GM12878 (cell line): ENCODE measurements around the gene TMEM259. TPM values are rescaled to one million over a fixed set of nuclear protein-coding genes. Genes with fewer than 3 reads are reported as not detected.

Experiments
- ATAC-seq: fragments of 200-7000 bp; cut with Tn5 transposase; 3 replicates; pipeline ENCODE4 v1.9.1; 2020; ENCODE audit warnings: mild to moderate bottlenecking, moderate library complexity
- BruUV-seq: library from RNA; stranded (reverse); fragments of 400-500 nt; replicated peaks from 2 replicates; lab custom pipeline; 2021; lab: Mats Ljungman, UMichigan
- CTCF ChIA-PET: fragments of 300-600 bp; sonication (Branson Sonifier 250); formaldehyde crosslinking; extraction: SDS; loops from one replicate; lab custom pipeline; 2021; ENCODE audit warnings: inconsistent platforms; lab: Yijun Ruan, JAX
- POLR2A ChIA-PET: fragments of 350-600 bp; formaldehyde crosslinking; extraction: SDS; loops from one replicate; lab custom pipeline; 2021; ENCODE audit warnings: inconsistent platforms; lab: Charles Lee
- RAD21 ChIA-PET: fragments of 300-600 bp; sonication (Branson Sonifier 250); formaldehyde crosslinking; loops from one replicate; lab custom pipeline; 2023; ENCODE audit warnings: antibody characterized with exemption; ENCODE audit not compliant: unreplicated experiment; lab: Charles Lee
- SMC1A ChIA-PET: fragments of 300-600 bp; sonication (Branson Sonifier 250); formaldehyde crosslinking; loops from one replicate; lab custom pipeline; 2023; ENCODE audit not compliant: unreplicated experiment, uncharacterized antibody; lab: Charles Lee
- DNase-seq: peaks from one replicate; pipeline ENCODE4 v3.0.0-alpha.2; 2011; ENCODE audit warnings: low read depth, low spot score
- FAIRE-seq: peaks from 3 replicates; lab custom pipeline; 2011; peaks lifted over from hg19 to GRCh38; lab: Jason Lieb, UNC
- H2AFZ ChIP-seq: 2 replicates; pipeline ENCODE4 v1.6.0; 2011; ENCODE audit warnings: low read depth, low read length, control low read depth; ENCODE audit not compliant: control insufficient read depth
- H3K27ac ChIP-seq: 2 replicates; pipeline ENCODE4 v1.5.1; 2011; ENCODE audit warnings: control low read depth; ENCODE audit not compliant: control insufficient read depth, insufficient read depth
- H3K27me3 ChIP-seq, 2 experiments: replicated peaks in 1 of 2; 2 replicates each; pipeline versions ENCODE4 v1.6.0 to v1.6.1; 2011; ENCODE audit warnings: low read length in 1 of 2; ENCODE audit not compliant: control insufficient read depth in 2 of 2, insufficient read depth in 2 of 2
- H3K36me3 ChIP-seq, 2 experiments: 2 replicates each; pipeline ENCODE4 v1.5.1; 2011; ENCODE audit warnings: low read length in 1 of 2; ENCODE audit not compliant: control insufficient read depth in 2 of 2, insufficient read depth in 2 of 2
- H3K4me1 ChIP-seq: 2 replicates; pipeline ENCODE4 v1.6.1; 2011; ENCODE audit warnings: mild to moderate bottlenecking, low read length, moderate library complexity, mixed read lengths; ENCODE audit not compliant: control insufficient read depth, insufficient read depth
- H3K4me2 ChIP-seq: 2 replicates; pipeline ENCODE4 v1.6.0; 2011; ENCODE audit warnings: control low read depth; ENCODE audit not compliant: control insufficient read depth, insufficient read depth
- H3K4me3 ChIP-seq: fragments of 200-600 bp; sonication (generic); 2 replicates; pipeline ENCODE4 v1.5.1; 2016
- H3K79me2 ChIP-seq: 2 replicates; pipeline ENCODE4 v1.6.0; 2011; ENCODE audit warnings: low read length; ENCODE audit not compliant: control insufficient read depth, insufficient read depth
- H3K9ac ChIP-seq: 2 replicates; pipeline ENCODE4 v1.8.0; 2011; ENCODE audit warnings: low read length, control low read depth, mixed read lengths; ENCODE audit not compliant: control insufficient read depth, insufficient read depth
- H3K9me3 ChIP-seq: replicated peaks from 3 replicates; pipeline ENCODE4 v1.5.1; 2011; ENCODE audit warnings: mild to moderate bottlenecking, low read length; ENCODE audit not compliant: control insufficient read depth, insufficient read depth
- H4K20me1 ChIP-seq: 2 replicates; pipeline ENCODE4 v1.6.0; 2011; ENCODE audit not compliant: control insufficient read depth, insufficient read depth
- KDM1A ChIP-seq: fragments of 200-600 bp; sonication (generic); IDR thresholded peaks from 2 replicates; pipeline ENCODE4 v1.6.1; 2016; ENCODE audit warnings: borderline replicate concordance
- MEF2A ChIP-seq: IDR thresholded peaks from 2 replicates; pipeline ENCODE4 v1.6.1; 2011; ENCODE audit warnings: low read depth, mild to moderate bottlenecking, low read length, moderate library complexity; ENCODE audit not compliant: insufficient read depth
- SMAD1 ChIP-seq: fragments of 450-650 bp; IDR thresholded peaks from 2 replicates; pipeline ENCODE4 v1.6.1; 2018; ENCODE audit warnings: mild to moderate bottlenecking, low read depth; ENCODE audit not compliant: partially characterized antibody
- SMAD5 ChIP-seq: IDR thresholded peaks from 2 replicates; pipeline ENCODE4 v1.6.1; 2016; ENCODE audit warnings: antibody characterized with exemption, low read depth
- SMC3 ChIP-seq: IDR thresholded peaks from 2 replicates; pipeline ENCODE4 v1.6.1; 2011; ENCODE audit warnings: low read length, improper control_type of control experiment, borderline replicate concordance
- SUZ12 ChIP-seq: fragments of 200-600 bp; sonication (generic); IDR thresholded peaks from one replicate; pipeline ENCODE4 v1.6.1; 2018; ENCODE audit warnings: antibody characterized with exemption, mild to moderate bottlenecking; ENCODE audit not compliant: unreplicated experiment
- WRNIP1 ChIP-seq: IDR thresholded peaks from 2 replicates; pipeline ENCODE4 v1.6.1; 2011; ENCODE audit warnings: low read depth, low read length, improper control_type of control experiment, borderline replicate concordance
- YY1 ChIP-seq: IDR thresholded peaks from 2 replicates; pipeline ENCODE4 v1.6.1; 2011; ENCODE audit warnings: low read depth, mild to moderate bottlenecking, low read length
- WGBS: methylation state at CpG from one replicate; pipeline ENCODE4 v1.1.6; 2016; ENCODE audit warnings: low lambda C conversion rate; ENCODE audit not compliant: insufficient replicate concordance, insufficient coverage; ENCODE audit errors: missing lambda C conversion rate; 5-methylcytosine and 5-hydroxymethylcytosine counted together
- in situ Hi-C: fragments of 300-500 bp; cut with MboI; formaldehyde crosslinking; loops from 9 replicates; pipeline ENCODE4 v1.14.3; 2018; ENCODE audit warnings: mixed read lengths
- intact Hi-C: fragments of 100-400 bp; cut with micrococcal nuclease; formaldehyde crosslinking; loops from one replicate; pipeline ENCODE4 v1.14.2; 2022; ENCODE audit not compliant: unreplicated experiment
- polyA plus RNA-seq, 11 experiments: library from polyadenylated mRNA; depleted of rRNA in 4 of 11; unstranded in 6 of 11; stranded (reverse) in 5 of 11; fragments of >200 nt; fragmentation: Nextera tagmentation in 4 of 11; fragmentation: Illumina TruSeq in 1 of 11; extraction: Ambion mirVana in 4 of 11; extraction: Trizol in 1 of 11; gene quantifications; 1 replicate in 1 of 11; 2 replicates in 10 of 11; pipeline versions ENCODE4 v1.2.1 to v1.2.3, GENCODE V29; 2011 to 2016; ENCODE audit warnings: inconsistent platforms in 2 of 11, missing spikeins in 2 of 11, low read depth in 1 of 11
- total RNA-seq, 4 experiments: library from RNA; depleted of rRNA in 3 of 4; stranded (reverse); fragments of >200 nt in 3 of 4; fragmentation: Illumina TruSeq in 1 of 4; extraction: Trizol in 1 of 4; gene quantifications; 2 replicates each; pipeline versions ENCODE4 v1.2.1 to v1.2.3, GENCODE V29; 2013 to 2021
- TF ChIP-seq, protein P1 (sequence below): fragments of 450-650 bp; formaldehyde crosslinking; IDR thresholded peaks from 2 replicates; pipeline ENCODE4 v1.4.0; 2020; ENCODE audit warnings: mild to moderate bottlenecking, moderate library complexity
- TF ChIP-seq, protein P2 (sequence below): fragments of 450-650 bp; IDR thresholded peaks from 2 replicates; pipeline ENCODE4 v1.6.1; 2016; ENCODE audit warnings: mild to moderate bottlenecking

Gene TMEM259
- total and polyA plus RNA-seq, 10 of the 15 experiments (the other 5 are each of a cell fraction or from before 2014, with no cell fraction given): 0.43 to 184 (median 62.0) TPM

DNA sequence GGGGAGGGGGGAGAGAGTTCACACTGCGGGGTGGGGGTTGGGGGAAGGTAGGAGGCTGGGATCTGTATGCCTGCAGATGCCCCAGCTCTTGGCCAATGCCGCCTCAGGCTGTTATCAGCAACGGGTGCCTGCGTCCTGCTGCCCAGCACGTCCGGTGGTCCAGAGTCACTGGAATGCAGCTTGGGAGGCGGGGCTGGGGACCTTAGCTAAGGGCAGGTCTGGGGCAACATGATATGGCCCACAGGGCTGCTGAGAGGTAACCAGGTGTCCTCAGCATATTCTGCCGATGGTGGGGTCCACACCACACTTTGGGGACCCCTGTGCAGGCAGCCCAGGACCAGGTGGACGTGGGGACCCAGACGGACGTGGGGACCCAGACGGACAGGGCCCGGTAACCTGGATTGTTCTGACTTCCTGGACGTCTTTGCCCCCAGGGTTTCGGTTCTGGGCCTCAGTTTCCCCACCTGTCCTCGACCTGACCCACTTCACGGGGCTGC lies 45.4 kb upstream of the TMEM259 start (continued):
- TF ChIP-seq, protein P1, sequence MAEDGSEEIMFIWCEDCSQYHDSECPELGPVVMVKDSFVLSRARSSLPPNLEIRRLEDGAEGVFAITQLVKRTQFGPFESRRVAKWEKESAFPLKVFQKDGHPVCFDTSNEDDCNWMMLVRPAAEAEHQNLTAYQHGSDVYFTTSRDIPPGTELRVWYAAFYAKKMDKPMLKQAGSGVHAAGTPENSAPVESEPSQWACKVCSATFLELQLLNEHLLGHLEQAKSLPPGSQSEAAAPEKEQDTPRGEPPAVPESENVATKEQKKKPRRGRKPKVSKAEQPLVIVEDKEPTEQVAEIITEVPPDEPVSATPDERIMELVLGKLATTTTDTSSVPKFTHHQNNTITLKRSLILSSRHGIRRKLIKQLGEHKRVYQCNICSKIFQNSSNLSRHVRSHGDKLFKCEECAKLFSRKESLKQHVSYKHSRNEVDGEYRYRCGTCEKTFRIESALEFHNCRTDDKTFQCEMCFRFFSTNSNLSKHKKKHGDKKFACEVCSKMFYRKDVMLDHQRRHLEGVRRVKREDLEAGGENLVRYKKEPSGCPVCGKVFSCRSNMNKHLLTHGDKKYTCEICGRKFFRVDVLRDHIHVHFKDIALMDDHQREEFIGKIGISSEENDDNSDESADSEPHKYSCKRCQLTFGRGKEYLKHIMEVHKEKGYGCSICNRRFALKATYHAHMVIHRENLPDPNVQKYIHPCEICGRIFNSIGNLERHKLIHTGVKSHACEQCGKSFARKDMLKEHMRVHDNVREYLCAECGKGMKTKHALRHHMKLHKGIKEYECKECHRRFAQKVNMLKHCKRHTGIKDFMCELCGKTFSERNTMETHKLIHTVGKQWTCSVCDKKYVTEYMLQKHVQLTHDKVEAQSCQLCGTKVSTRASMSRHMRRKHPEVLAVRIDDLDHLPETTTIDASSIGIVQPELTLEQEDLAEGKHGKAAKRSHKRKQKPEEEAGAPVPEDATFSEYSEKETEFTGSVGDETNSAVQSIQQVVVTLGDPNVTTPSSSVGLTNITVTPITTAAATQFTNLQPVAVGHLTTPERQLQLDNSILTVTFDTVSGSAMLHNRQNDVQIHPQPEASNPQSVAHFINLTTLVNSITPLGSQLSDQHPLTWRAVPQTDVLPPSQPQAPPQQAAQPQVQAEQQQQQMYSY (CRISPR knock-in tag): no peak
- TF ChIP-seq SUZ12 (no peak), SMAD1 (no peak)

DNA sequence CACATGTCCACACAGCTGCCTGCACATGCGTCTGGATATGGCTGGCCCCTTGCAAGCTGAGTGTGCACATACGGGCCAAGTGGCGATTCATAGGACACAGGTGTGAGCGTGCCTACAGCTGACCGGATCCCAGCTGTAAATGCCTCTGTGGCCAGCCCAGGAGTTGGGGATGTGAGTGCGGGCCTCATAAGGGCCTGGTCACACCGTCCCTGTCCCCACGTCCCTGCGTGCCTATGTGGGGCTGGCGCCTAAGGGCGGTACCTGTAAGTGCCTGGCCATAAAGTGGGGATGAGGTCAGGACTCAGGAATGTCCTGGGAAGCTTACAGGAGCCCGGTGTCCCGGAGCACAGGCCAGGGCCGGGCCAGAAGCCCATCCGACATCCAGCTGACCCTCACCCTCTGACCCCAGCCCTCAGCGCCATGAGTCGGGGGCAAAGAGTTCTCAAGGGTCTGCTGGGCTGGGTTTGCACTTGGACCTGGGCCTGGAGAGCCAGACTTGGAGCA lies 44.7 kb upstream of the TMEM259 start:
- H3K9ac ChIP-seq: no peak overlapping the region
- peaks cover 0 to 4% of the 10 kb centered on the region in 2 experiments; a peak in 2 of 4 replicates for H3K36me3 ChIP-seq
- peaks cover 30% of the 10 kb centered on the region for H3K79me2 ChIP-seq
- ChIA-PET POLR2A (interaction anchor here (1.2 to 2.8 kb wide), 4 partner anchors 11 to 37 kb away, joined by 4 to 25 read pairs (median 8); no protein-coding TSS in a partner anchor), SMC1A (interaction anchor here (1.3 to 2.3 kb wide), 3 partner anchors 10 to 36 kb away, joined by 4 to 11 read pairs (median 5); partner anchors contain the start of gene ABCA7), RAD21 (interaction anchor here (0.9 to 1.4 kb wide), 3 partner anchors 20 to 68 kb away, joined by 3 to 4 read pairs (median 4); no protein-coding TSS in a partner anchor), CTCF (interaction anchor here (0.8 to 2.2 kb wide), 8 partner anchors 11 to 65 kb away, joined by 3 to 7 read pairs (median 4); partner anchors contain the start of genes ABCA7 and RNU6-2)
- H3K27me3 ChIP-seq: no peaks in the 10 kb centered on the region
- H3K4me1 ChIP-seq: peaks cover 17% of the 10 kb centered on the region
- H3K9me3 ChIP-seq: no peaks in the 10 kb centered on the region
- TF ChIP-seq SMAD5 (no peak), MEF2A (no peak), SMC3 (no peak), WRNIP1 (no peak), KDM1A (no peak), YY1 (no peak)
- TF ChIP-seq, protein P2, sequence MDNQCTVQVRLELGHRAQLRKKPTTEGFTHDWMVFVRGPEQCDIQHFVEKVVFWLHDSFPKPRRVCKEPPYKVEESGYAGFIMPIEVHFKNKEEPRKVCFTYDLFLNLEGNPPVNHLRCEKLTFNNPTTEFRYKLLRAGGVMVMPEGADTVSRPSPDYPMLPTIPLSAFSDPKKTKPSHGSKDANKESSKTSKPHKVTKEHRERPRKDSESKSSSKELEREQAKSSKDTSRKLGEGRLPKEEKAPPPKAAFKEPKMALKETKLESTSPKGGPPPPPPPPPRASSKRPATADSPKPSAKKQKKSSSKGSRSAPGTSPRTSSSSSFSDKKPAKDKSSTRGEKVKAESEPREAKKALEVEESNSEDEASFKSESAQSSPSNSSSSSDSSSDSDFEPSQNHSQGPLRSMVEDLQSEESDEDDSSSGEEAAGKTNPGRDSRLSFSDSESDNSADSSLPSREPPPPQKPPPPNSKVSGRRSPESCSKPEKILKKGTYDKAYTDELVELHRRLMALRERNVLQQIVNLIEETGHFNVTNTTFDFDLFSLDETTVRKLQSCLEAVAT: no peak
- FAIRE-seq: no peak
- intact Hi-C loops: no loop called here
- no TSS peak for BruUV-seq
- in situ Hi-C loops: no loop called here
- DNase-seq: no peak
- no peak overlapping the region for H2AFZ ChIP-seq
- WGBS: 97% methylated on average over 17 of the region's 17 CpGs
- ATAC-seq: no peak
- no peak overlapping the region for H3K27ac ChIP-seq
- no peak overlapping the region for H3K4me3 ChIP-seq
- H3K4me2 ChIP-seq: peak overlapping the region; percentile 59; the same call in 1 of the 2 replicates
- H4K20me1 ChIP-seq: no peaks in the 10 kb centered on the region
